Subcutaneous abdominal adipose tissue (tissue), 5 donors: ENCODE data around the gene MRPL4.

ENCODE experiments used
- H3K27ac ChIP-seq: one replicate; pipeline ENCODE4 v1.7.0; 2013; ENCODE audit warnings: low read depth, mild to moderate bottlenecking, inconsistent platforms, low read length, moderate library complexity
- H3K27me3 ChIP-seq, 5 donors: one replicate each; pipeline ENCODE4 v1.7.0; 2013; ENCODE audit warnings: low read length in 5 of 5, inconsistent platforms in 1 of 5; ENCODE audit not compliant: control insufficient read depth in 5 of 5, insufficient read depth in 4 of 5
- H3K36me3 ChIP-seq, 5 donors: one replicate each; pipeline ENCODE4 v1.7.0; 2013; ENCODE audit warnings: low read length in 5 of 5; ENCODE audit not compliant: control insufficient read depth in 5 of 5, insufficient read depth in 5 of 5
- H3K4me1 ChIP-seq, 5 donors: one replicate each; pipeline ENCODE4 v1.7.0; 2013; ENCODE audit warnings: low read length in 5 of 5, mild to moderate bottlenecking in 3 of 5, moderate library complexity in 1 of 5; ENCODE audit not compliant: control insufficient read depth in 5 of 5, insufficient read depth in 5 of 5
- H3K4me3 ChIP-seq, 5 donors: one replicate each; pipeline ENCODE4 v1.7.0; 2013; ENCODE audit warnings: low read length in 5 of 5, low read depth in 1 of 5
- H3K9ac ChIP-seq, 5 donors: one replicate each; pipeline ENCODE4 v1.7.0; 2013; ENCODE audit warnings: low read length in 5 of 5, mild to moderate bottlenecking in 4 of 5, moderate library complexity in 3 of 5
- H3K9me3 ChIP-seq, 5 donors: one replicate each; pipeline ENCODE4 v1.7.0; 2013; ENCODE audit warnings: low read length in 5 of 5; ENCODE audit not compliant: control insufficient read depth in 5 of 5
- donor health status: healthy.
- donor health status: healthy.
- donor health status: healthy.
- donor health status: healthy.
- donor health status: healthy.

The MRPL4 gene

DNA sequence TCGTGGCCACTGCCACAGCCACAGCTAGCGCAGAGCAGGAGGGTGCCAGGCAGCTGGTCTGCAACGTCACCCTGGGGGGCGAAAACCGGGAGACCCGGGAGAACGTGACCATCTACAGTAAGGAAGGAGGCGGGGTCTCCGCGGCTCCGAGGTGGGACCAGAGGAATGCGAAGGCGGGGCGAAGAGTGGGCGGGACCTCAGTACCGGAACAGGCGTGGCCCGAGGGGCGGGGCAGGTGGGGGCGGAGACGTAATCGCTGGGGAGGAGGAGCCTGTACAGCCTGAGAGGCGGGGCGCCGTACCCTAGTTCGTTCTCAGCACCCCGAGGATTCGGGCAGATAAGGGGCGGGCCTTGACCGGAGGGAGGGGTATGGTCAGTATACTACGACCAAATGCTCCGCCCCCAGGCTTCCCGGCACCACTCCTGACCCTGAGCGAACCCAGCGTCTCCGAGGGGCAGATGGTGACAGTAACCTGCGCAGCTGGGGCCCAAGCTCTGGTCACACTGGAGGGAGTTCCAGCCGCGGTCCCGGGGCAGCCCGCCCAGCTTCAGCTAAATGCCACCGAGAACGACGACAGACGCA, 40.3 kb downstream of the MRPL4 start:
- peaks cover 2 to 78% (median 59%) of the 10 kb centered on the region in 5 donors for H3K4me1 ChIP-seq
- no peaks in the 10 kb centered on the region for H3K36me3 ChIP-seq
- H3K9ac ChIP-seq = peak overlapping the region in 1 of 5 donors; percentile 52
- peaks cover 62 to 91% (median 80%) of the 10 kb centered on the region in 5 donors for H3K27me3 ChIP-seq
- H3K27ac ChIP-seq = no peak overlapping the region
- peak overlapping the region; percentile 31 to 66 (median 51) for H3K4me3 ChIP-seq
- no peaks in the 10 kb centered on the region for H3K9me3 ChIP-seq

DNA sequence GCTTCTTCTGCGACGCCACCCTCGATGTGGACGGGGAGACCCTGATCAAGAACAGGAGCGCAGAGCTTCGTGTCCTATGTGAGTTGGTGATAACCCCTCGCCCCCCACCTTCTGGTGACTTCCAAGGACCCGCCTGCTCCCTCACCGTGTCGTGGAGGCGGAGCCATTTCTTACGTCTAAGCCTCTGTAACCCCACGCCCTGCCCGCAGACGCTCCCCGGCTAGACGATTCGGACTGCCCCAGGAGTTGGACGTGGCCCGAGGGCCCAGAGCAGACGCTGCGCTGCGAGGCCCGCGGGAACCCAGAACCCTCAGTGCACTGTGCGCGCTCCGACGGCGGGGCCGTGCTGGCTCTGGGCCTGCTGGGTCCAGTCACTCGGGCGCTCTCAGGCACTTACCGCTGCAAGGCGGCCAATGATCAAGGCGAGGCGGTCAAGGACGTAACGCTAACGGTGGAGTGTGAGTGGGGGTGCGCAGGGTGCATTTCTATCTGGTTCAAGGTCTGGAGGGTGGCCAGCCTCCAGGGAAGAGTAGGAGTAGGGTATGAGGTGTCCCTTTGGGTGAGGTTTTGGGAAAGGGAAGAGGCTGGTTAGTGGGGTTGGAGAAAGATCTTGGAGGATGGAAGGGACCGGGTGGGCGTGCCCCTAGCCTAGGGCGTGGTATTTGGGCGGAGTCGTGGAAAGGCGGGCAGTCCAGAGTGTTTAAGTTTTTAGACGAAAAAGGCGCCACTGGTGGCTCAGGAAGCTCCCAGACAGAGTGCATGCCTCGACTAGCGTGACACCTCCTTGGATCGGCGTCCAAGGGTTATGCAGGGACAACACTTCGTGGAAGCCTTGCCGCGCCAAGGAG, 41.0 kb downstream of the MRPL4 start:
- peak overlapping the region in 1 of 5 donors; percentile 52 for H3K9ac ChIP-seq

DNA sequence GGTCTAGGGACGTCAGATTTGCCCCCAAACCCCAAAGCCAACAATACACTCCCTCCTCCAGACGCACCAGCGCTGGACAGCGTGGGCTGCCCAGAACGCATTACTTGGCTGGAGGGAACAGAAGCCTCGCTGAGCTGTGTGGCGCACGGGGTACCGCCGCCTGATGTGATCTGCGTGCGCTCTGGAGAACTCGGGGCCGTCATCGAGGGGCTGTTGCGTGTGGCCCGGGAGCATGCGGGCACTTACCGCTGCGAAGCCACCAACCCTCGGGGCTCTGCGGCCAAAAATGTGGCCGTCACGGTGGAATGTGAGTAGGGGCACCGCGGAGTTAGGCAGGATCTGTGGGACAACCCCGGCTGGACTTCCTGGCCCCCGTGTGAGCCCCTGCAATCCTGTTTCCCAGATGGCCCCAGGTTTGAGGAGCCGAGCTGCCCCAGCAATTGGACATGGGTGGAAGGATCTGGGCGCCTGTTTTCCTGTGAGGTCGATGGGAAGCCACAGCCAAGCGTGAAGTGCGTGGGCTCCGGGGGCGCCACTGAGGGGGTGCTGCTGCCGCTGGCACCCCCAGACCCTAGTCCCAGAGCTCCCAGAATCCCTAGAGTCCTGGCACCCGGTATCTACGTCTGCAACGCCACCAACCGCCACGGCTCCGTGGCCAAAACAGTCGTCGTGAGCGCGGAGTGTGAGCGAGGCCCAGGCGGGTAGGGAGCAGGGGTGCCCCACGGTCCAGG, 41.8 kb downstream of the MRPL4 start:
- H3K36me3 ChIP-seq = no peaks in the 10 kb centered on the region
- no peak overlapping the region for H3K4me3 ChIP-seq
- no peak overlapping the region for H3K9ac ChIP-seq
- no peaks in the 10 kb centered on the region for H3K9me3 ChIP-seq
- peaks cover 50 to 77% (median 67%) of the 10 kb centered on the region in 5 donors for H3K27me3 ChIP-seq
- no peak overlapping the region for H3K27ac ChIP-seq
- H3K4me1 ChIP-seq = peaks cover 2 to 67% (median 53%) of the 10 kb centered on the region in 5 donors

More for the DNA sequence above, 41.0 kb downstream of the MRPL4 start:
- H3K4me1 ChIP-seq = peaks cover 2 to 70% (median 57%) of the 10 kb centered on the region in 5 donors
- peak overlapping the region; percentile 19 to 66 (median 51) for H3K4me3 ChIP-seq
- H3K9me3 ChIP-seq = no peaks in the 10 kb centered on the region
- H3K36me3 ChIP-seq = no peaks in the 10 kb centered on the region
- peaks cover 56 to 84% (median 73%) of the 10 kb centered on the region in 5 donors for H3K27me3 ChIP-seq
- H3K27ac ChIP-seq = no peak overlapping the region

DNA sequence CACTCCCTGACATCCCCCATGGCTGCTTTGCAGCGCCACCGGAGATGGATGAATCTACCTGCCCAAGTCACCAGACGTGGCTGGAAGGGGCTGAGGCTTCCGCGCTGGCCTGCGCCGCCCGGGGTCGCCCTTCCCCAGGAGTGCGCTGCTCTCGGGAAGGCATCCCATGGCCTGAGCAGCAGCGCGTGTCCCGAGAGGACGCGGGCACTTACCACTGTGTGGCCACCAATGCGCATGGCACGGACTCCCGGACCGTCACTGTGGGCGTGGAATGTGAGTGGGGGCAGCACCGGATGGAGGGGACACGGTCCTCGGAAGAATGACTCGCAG, 42.3 kb downstream of the MRPL4 start:
- no peak overlapping the region for H3K9ac ChIP-seq
- no peaks in the 10 kb centered on the region for H3K36me3 ChIP-seq
- peaks cover 48 to 72% (median 62%) of the 10 kb centered on the region in 5 donors for H3K27me3 ChIP-seq
- no peak overlapping the region for H3K4me3 ChIP-seq
- H3K27ac ChIP-seq = no peak overlapping the region
- H3K9me3 ChIP-seq = no peaks in the 10 kb centered on the region
- peaks cover 2 to 62% (median 48%) of the 10 kb centered on the region in 5 donors for H3K4me1 ChIP-seq

DNA sequence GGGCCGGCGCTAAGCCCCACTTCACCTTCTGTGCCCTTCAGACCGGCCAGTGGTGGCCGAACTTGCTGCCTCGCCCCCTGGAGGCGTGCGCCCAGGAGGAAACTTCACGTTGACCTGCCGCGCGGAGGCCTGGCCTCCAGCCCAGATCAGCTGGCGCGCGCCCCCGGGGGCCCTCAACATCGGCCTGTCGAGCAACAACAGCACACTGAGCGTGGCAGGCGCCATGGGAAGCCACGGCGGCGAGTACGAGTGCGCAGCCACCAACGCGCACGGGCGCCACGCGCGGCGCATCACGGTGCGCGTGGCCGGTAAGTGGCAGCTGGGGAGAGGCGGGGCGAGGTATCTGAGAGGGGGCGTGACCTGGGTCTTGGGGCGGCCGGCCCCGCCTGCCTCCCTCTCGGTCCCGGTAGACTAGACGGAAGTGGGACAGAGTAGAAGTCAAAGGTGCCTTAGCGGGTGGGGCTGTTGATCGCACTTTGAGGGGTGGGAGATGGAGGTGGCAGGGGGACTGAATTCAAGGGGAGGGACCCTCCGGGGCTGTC, 43.4 kb downstream of the MRPL4 start:
- no peaks in the 10 kb centered on the region for H3K36me3 ChIP-seq
- peaks cover 42 to 66% (median 52%) of the 10 kb centered on the region in 5 donors for H3K27me3 ChIP-seq
- H3K9me3 ChIP-seq = no peaks in the 10 kb centered on the region
- H3K9ac ChIP-seq = no peak overlapping the region
- H3K4me3 ChIP-seq = peak overlapping the region in 3 of 5 donors; percentile 29 to 57 (median 33)
- peaks cover 2 to 60% (median 38%) of the 10 kb centered on the region in 5 donors for H3K4me1 ChIP-seq
- H3K27ac ChIP-seq = no peak overlapping the region

DNA sequence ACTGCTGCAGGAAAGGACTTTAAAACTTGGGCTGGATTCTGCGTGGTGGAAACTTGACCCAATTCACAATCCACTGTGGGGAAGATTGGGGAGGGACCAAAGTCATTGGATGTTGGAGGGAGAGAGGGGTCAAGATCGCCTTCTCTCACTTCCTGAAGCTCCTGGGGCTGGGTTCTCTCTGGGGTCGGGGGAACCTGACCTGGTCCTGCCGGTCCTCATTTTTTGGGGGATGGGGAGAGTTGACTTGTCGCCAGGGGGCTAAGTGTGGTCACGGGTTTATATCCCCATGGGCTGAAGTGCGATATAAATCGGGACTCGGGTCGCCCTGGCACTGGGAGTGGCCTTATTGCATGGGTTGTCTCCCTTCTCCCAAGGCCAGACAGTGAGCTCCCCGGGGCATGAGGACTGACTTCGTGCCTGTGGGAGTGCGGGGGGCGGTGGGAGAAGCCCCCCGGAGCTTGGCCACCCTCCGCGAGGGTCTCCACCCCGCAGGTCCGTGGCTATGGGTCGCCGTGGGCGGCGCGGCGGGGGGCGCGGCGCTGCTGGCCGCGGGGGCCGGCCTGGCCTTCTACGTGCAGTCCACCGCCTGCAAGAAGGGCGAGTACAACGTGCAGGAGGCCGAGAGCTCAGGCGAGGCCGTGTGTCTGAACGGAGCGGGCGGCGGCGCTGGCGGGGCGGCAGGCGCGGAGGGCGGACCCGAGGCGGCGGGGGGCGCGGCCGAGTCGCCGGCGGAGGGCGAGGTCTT, 44.0 kb downstream of the MRPL4 start:
- H3K27me3 ChIP-seq = peaks cover 37 to 59% (median 45%) of the 10 kb centered on the region in 5 donors
- no peaks in the 10 kb centered on the region for H3K9me3 ChIP-seq
- no peaks in the 10 kb centered on the region for H3K36me3 ChIP-seq
- H3K9ac ChIP-seq = no peak overlapping the region
- peak overlapping the region in 3 of 5 donors; percentile 22 to 57 (median 29) for H3K4me3 ChIP-seq
- H3K27ac ChIP-seq = no peak overlapping the region
- H3K4me1 ChIP-seq = peaks cover 2 to 54% (median 32%) of the 10 kb centered on the region in 5 donors

DNA sequence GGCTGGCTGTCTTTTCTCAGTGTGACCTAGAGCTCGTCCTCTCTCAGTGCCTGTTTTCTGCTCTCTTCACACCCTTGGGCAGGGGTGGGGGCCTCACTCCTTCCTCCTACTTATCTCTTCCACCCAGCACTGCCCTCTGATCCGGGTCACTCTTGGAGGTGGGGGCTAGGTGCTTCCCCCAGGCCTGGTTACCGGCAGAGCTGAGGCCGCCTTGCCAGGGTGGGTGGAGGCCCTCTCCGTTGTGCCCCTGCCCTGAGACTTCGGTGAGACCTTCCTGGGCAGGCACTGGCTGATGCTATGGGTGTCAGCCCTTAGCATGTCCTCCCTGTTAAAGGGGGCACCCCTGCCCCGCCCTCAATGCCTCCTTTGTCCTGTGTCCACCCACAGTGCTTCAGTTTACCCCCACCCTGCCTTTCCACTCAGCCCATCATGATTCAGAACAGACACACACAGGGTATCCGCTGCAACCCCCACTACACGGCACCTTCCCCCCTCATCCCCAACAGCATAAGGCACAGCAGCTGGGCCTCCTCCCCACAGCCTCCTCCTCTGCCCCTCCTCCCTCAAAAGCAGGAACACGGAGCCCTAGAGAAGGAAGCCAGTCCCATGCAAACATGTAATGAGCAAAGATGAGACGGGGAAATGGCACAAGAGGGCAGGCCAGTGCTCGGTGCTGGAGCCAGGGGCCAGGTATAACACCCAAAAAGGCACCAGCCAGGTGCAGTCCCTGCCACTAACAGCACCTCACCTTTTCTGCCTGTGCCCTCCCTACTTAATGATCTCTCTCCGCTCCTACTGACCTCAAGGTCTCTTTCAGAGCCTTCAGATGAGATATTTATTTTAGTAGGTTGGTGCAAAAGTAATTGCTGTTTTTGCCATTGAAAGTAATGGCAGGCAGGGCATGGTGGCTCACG, 47.8 kb downstream of the MRPL4 start:
- no peak overlapping the region for H3K27ac ChIP-seq
- H3K4me1 ChIP-seq = peaks cover 0 to 25% (median 12%) of the 10 kb centered on the region in 5 donors
- H3K9ac ChIP-seq = no peak overlapping the region
- no peak overlapping the region for H3K4me3 ChIP-seq
- H3K27me3 ChIP-seq = peaks cover 13 to 27% (median 15%) of the 10 kb centered on the region in 5 donors
- no peaks in the 10 kb centered on the region for H3K36me3 ChIP-seq
- H3K9me3 ChIP-seq = no peaks in the 10 kb centered on the region

DNA sequence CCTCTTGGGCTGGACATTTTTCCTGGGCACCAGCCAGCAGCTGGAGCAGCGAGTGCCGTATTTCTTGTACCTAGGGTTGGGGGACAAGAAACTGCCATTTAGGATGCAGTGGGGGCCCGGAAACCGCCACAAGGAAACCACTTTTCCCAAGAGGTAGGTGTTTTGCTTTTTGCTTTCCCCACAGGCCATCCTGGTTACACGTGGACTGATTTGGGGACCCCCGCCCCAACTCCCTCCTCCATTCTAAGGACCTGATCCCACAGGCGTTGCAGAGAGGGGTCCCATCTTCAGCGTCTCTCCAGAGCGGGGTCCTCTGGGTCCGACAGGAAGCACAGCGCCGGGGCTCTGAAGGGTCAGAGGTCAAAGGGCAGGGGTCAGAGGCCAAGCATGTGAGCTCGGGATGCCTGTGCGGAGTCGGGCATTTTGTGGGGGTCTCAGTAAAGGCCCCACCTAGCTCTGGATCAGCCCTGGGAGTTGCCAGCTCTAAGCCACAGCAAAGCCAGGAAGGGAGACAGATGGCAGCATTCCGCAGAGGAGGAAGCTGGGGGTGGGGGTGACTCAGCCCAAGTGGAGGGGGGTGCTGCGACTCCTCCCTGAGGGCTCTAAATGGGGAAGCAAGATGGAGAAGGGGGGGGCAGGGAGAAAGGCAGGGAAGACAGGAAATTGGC, 53.3 kb downstream of the MRPL4 start:
- Histone ChIP-seq H3K27me3 (peaks cover 0 to 4% (median 0%) of the 10 kb centered on the region in 5 donors), H3K4me1 (peaks cover 0 to 6% (median 0%) of the 10 kb centered on the region in 5 donors), H3K27ac (no peak overlapping the region), H3K36me3 (peaks cover 0 to 5% (median 5%) of the 10 kb centered on the region in 5 donors), H3K4me3 (peak overlapping the region in 1 of 5 donors; percentile 28), H3K9me3 (no peaks in the 10 kb centered on the region), H3K9ac (peak overlapping the region in 1 of 5 donors; percentile 39)
